NCI-H2227 treated with DMSO at 0.1 percent for 48 hours (cell line): ENCODE data around the gene SAMD15.
"Not testable (repeated sequence)": the region's sequence is repeated elsewhere in the genome, so short reads cannot be mapped to it uniquely, and the experiment has no call there.

Source experiments
- DNase-seq: peaks from one replicate; lab custom pipeline; 2025; lab: John Stamatoyannopoulos, UW

SAMD15 gene

DNA sequence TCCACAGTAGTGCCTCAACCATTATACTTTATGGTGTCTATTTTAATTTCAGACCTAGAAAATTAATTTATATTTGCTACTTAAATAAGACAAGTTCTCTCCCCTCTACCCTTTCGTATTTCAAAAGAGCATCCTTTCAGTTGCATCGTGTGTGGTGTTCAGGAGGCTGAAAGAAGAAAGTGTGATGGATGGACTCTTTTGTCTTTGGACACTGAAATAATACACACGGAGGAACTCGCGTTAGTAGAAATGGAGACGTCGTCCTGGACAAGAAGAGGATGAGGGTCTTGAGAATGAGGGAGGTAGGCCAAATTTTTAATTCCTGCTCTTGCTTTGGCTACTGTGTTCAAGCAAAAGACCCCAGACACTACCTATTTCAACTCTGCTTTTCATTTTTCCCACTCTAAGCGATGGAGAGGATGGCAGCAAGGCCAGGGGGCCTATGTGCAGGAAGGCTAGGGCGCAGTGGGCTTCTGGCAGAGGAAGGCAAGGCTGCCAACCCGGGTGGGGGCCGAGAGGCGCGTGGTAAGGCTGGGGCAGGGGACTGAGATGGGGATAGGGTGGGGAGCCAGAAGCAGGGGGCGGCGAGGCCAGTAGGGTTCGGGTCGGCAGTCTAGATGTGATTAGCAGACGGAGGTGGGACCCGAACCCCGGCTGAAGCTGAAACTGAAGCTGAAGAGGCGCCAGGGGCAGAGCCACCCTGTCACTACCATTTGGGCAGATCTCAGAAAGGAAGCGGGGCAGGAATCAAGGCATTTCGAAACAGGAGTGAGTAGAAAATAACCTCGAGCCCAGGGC is 1.0 kb upstream of the SAMD15 start:
- DNase-seq, result peak; percentile 6

DNA sequence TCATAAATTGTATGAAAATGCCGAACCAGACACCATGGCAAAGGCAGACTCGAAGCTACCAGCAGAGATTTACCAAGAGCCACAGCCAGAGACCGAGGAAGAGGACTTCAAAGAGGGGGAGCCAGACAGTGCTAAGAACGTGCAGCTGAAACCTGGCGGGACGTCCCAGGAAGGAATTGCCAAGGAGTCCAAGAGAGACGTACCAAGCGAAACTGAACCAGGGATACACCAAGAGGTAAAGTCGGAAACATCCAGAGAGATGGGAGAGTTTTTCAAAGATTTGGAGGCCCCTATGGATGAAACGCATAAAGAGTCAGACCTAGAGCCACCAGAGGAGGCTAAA is 294 bp downstream of the SAMD15 start:
- no peak for DNase-seq

DNA sequence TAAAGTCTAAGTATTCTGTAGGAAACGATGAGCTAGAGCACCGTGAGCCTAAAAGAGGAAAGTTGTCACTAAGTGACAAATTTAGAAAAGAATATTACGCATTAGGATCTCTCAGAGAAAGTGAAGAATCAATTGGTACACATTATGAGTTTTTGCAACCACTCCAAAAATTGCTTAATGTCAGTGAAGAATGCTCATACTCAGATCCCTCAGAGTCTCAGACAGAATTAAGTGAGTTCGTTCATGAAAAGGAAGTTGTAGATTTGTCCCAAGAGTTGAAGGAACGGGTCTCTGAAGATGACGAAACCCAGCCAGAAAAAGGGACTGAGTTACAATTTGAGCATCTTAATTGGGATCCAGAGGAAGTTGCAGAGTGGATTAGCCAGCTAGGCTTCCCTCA is 1.5 kb downstream of the SAMD15 start:
- no peak for DNase-seq

DNA sequence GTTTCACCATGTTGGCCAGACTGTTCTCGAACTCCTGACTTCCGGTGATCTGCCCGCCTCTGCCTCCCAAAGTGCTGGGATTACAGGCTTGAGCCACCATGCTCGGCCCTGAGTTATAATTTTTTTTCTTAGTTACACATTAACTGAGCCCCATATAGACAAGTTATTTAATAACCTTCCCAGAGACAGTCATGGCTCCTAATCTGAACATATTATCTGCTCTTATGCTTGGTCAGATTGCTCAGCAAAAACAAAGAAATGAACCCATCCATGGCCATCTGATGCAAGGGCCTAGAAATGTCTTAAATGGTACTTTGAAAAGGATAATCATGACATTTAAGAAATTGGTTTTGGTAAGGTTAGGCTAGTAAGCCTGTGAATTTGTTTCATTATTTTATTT is 13.0 kb downstream of the SAMD15 start:
- DNase-seq, result no peak

DNA sequence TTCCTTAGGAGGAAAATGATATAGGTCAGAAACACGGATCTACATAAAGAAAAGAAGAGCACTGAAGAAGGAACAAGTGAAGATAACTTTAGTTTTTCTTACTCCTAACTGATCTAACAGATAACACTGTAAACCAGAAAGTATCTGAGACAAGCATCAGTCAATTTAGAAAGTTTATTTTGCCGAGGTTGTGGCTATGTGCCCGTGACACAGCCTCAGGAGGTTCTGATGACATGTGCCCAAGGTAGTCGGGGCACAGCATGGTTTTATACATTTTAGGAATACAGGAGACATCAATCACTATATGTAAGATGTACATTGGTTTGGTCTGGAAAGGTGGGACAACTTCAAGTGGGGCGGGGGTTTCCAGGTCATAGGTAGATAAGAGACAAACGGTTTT is 23.0 kb downstream of the SAMD15 start:
- no peak for DNase-seq

DNA sequence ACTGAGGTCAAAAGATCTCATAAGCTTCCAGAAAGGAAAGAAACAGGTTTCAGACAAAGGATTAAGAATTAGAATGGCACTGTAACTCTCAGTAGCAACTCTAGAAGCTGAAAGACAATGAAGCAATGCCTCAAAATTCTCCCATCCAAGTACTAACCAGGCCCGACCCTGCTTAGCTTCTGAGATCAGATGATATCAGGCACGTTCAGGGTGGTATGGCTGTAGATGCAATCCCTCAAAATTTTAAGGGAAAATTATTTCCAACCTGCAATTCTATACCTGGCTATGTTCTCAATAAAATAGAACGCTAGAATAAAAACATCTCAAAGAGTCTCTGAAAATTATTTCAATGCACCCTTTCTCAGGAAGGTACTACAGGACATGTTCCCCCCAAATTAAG is 26.6 kb downstream of the SAMD15 start:
- no peak for DNase-seq

DNA sequence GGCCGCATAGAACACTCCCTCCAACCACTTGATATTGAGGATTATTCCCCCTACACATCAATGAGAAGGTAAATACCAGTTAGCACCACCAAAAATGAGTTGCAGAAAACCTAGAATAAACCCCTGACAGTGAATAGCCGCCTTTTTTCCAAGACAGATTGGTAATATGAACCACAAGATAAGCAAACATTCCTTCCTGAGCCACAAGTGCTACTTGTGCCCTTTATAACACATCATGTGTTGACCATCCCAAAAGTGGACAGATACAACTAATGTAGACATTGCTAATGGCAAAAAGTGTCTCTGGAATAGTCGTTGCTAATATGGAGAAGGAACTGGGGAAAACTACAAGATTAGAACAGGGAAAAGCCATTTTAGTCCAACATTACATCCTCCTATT is 28.9 kb downstream of the SAMD15 start:
- DNase-seq, result no peak

DNA sequence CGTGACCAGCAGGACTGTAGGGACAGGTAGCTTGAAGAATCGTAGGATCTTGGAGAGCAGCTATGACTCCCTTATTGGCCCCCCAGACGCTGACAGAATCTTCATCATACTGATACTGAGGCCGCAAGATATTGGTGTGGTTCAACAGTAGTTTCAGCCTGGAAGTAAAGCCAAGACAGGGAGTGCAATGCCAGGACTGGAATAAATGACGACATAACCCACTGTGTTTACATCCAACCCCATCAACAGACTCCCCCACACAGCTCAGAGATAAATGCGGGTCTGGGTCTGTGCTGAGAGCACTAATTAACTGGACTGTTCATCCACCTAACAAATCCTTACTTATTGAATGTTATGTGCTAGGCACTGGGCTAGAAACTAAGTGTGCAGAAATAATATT is 29.5 kb downstream of the SAMD15 start:
- no peak for DNase-seq

DNA sequence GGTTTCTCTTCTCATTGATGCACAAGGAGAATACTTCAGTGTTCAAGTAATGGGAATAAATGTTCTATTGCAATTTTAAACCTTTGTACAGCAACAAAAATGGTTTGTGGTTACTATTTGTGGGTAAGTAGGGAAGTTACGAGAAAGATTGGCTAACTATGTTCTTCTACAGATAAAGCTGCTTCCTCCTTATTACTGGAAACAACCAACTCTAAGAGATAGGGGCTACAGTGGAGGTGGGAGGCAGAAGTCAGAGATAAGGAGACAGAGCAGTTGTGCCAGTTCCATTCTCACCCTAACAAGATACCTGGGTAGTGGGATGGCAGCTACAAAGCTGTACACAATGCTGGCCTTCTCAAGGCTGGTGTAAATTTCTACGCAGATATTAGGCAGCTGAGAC is 30.0 kb downstream of the SAMD15 start:
- no peak for DNase-seq

DNA sequence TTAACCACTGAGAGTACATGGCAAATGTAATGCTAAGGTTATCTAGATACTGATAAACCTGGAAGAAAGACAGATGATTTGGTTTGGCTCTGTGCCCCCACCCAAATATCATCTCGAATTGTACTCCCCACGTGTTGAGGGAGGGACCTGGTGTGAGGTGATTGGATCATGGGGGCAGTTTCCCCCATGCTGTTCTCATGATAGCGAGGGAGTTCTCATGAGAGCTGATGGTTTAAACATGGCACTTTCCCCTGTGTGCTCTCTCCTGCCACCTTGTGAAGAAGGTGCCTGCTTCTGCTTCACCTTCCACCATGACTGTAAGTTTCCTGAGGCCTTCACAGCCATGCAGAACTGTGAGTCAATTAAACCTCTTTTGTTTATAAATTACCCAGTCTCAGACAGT is 32.0 kb downstream of the SAMD15 start:
- DNase-seq, result no peak

DNA sequence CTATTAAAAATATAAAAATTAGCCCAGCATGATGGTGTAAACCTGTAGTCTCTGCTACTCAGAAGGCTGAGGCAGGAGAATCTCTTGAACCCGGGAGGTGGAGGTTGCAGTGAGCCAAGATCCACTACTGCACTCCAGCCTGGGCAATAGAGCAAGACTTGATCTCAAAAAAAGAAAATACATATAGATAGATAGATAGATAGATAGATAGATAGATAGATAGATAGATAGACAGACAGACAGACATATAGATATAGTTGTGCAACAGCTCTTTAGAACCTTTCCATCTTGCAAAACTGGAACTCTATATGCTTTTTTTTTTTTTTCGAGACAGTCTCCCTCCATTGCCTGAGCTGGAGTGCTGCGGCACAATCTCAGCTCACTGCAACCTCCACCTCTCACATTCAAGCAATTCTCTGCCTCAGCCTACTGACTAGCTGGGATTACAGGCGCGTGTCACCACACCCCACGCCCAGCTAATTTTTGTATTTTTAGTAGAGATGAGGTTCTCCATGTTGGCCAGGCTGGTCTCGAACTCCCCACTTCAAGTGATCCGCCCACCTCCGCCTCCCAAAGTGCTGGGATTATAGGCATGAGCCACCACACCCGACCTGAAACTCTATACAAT is 38.3 kb downstream of the SAMD15 start:
- not testable (repeated sequence) for DNase-seq

DNA sequence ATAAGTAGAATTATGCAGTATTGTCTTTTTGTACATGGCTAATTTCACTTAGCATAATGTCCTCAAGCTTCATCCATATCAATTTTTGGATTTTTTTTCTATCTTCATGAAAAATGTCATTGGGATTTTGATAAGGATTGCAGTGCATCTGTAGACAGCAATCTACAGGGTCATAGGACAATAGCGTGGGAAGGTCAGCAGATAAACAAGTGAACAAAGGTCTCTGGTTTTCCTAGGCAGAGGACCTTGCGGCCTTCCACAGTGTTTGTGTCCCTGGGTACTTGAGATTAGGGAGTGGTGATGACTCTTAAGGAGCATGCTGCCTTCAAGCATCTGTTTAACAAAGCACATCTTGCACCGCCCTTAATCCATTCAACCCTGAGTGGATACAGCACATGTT is 38.9 kb downstream of the SAMD15 start:
- not testable (repeated sequence) for DNase-seq

DNA sequence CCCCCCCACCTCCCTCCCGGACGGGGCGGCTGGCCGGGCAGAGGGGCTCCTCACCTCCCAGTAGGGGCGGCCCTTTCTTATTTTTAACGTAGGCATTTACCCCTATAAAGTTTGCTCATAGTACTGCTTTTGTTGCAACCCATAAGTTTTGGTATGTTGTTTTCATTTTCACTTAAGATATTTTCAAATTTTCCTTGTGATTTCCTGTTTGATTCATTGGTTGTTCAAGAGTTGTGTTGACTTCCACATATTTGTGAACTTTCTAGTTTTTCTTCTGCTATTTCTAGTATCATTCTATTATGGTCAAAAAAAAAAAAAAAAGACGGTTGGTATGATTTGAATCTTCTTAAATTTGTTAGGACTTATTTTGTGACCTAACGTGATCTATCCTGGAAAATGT is 39.7 kb downstream of the SAMD15 start:
- DNase-seq, result no peak

DNA sequence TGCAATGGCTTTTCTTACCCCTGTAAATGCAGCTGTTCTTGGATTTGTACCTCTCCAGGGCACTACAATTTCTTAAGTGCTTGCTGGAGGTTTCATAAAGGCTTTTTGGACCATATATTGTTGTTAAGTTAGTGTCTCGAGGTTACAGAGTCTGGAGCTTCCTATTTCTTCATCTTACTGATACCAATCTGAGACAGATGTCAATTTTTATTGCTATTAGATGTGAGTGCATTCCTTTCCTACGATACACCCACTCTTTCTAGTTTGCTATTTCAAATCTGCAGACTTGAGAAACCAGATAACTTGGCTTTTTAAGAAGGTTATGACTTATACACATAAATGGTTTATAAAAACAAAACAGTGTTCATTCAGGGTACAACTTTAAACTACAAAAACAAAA is 44.0 kb downstream of the SAMD15 start:
- DNase-seq, result no peak

DNA sequence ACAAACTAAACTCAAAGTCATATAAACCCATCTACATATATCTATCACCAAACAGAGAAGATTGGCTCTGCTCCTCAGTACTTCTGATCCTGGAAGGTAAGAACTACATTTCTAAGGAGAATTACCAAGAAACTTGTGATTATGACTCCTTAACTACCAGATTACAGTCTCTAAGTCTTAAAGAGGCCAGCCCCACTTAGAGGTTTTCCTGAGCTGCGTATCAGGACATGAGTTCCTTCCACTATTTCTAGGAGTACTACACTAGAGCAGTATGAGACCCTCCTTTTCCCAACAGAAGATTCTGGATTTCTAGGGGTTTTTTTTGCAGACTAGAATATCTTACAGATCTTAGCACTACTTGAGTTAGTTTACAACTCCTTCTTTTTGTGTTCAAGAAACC is 46.2 kb downstream of the SAMD15 start, which contains the start of gene NOXRED1:
TSS of gene NOXRED1 (minus strand) at position 101 of the 400 bp plus-strand sequence. CDS start 634 bp downstream, outside the sequence.
- no peak for DNase-seq

DNA sequence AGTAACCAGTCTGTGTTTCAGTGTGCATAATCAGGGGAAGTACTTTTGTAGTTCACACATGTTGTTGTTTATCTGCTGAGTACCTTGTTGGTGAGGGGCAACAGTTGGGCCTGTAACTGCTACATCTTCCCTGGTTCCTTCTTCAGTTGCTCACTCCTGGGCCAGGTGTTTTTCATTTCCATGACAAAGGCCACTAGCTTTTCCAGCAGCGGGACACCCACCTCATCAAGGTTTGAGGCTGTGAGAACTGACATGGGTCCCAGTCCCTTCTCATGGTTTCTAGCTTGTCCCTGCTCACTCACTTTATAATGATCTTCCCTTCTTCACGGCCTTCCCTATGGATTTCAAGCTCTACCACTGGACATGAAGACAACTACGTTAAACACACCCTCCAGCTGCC is 47.7 kb downstream of the SAMD15 start:
- no peak for DNase-seq

DNA sequence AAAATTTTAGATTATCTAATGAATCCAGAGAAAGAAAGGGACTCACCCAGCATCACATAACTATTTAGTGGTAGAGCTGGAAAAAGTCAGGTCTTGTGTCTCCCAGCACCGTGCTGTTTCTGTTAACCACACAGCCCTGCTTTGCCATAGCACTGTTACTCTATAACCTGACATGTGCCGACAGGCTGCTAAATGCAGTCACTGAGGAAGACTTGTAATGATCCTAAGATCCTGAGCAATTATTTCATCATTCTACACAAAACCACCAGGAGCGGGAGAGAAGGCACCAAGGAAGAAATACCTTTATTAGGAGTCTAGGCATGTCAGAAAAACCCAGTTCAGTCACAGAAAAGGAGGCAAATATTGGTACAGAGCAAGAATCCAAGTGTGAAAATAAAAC is 49.2 kb downstream of the SAMD15 start:
- no peak for DNase-seq

DNA sequence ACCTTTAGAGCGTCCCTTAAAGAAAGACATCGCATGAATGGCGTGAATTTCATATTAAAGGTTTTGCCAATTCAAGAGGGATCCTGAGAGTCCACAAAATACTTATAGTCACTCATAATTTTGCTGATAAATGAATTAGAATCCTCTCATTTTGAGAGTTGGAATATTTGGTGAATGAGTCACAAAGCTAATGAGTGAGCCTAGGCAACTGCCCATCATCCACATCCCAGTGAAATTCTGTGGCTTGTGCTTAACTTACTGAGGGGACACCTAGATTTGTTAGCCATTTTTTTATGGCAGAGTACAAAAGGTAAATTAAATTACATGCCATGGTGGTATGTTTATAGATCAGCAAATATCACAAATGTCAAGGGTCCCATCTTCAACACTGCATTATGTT is 58.9 kb downstream of the SAMD15 start:
- no peak for DNase-seq

DNA sequence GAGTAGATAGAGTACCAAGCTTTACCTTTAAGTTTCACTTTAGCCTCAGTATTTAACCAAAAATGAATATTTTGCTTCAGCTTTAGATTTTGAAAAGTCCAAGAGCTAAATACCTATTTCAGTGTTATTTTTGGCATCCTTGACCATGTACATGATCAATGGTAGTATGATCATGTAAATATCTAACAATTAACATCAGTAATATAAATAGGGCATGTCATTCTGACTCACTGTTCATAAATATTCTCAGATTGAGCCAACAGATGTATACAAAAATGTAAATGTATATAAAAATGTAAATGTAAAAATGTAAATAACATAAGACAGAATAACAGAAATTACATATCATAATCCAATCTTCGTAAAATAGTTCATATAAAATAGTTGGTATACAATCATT is 61.4 kb downstream of the SAMD15 start:
- no peak for DNase-seq

DNA sequence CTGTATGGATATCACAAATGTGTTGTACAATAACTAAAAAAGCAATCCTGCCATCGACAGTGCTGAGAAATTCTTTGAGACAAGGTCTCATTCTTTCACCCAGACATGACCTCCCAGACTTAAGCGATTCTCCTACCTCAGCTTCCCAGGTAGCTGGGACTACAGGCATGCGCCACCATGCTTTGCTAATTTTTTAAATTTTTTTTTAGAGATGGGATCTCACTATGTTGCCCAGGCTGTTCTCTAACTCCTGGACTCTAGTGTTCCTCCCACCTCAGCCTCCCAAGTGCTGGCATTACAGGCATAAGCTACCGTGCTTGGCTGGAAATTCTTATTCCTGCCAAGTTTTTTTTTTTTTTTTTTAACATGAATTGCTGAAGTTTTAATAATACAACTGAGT is 62.7 kb downstream of the SAMD15 start:
- DNase-seq, result no peak
